NCI-H345 (cell line): ENCODE measurements around the gene GOLGA5.
"Not testable (repeated sequence)": the region's sequence is repeated elsewhere in the genome, so short reads cannot be mapped to it uniquely, and the experiment has no call there.

Source experiments
- DNase-seq: peaks from one replicate; lab custom pipeline; 2025; lab: John Stamatoyannopoulos, UW

GOLGA5 gene

GRCh38 chr14:92793709-92794546 is at the start of gene GOLGA5:
Gene GOLGA5, plus strand, starts transcription at chr14:92794305. Its CDS starts 3,133 bp downstream, at chr14:92797438.
- DNase-seq, result peak; percentile 98

- no peak for DNase-seq
These were observed 46.3 kb upstream of the GOLGA5 start for GRCh38 chr14:92747701-92748258.

DNA sequence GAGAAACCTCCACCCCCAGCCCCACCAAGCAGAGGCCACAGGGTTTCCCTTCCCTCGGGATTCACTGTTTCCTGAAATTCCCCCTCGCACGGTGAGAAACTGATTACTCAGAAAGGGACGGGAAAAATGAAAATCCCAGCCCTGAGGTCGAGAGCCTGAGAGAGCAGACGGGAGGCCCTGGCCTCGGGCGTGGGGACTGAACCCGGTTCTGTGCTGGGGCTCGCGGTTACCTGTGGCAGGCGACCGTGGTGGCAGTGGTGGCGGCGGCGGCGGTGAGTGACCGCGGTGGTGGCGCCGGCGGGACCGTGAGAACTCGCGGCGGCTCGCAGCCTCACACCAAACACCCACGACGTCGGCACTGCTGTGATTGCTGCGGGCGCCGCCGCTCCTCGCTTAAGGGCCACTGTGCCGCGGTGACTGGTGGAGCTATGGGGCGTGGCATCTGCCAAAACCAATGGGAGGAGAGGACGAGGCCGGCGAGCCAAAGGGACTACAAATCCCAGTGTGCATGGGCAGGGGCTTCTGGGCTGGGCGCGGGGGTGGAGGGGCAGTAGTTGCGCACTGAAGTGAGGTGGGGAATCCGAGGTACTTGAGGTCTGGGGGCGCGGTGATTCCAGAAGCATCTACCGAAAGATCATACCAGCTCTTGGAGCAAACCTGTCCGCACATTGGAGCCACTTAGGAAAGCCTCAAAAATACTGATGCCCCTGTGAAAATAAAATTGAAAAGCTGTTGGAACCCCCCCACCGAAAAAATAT is 45.7 kb upstream of the GOLGA5 start, which contains the start of gene LGMN:
TSS of gene LGMN (minus strand) at position 369 of the 758 bp plus-strand sequence. CDS start 15,841 bp downstream, outside the sequence.
- DNase-seq, result peak; percentile 97

GRCh38 chr14:92750222-92750728 is 43.8 kb upstream of the GOLGA5 start:
- DNase-seq, result not testable (repeated sequence)

GRCh38 chr14:92750994-92751400 is 43.1 kb upstream of the GOLGA5 start:
- DNase-seq, result no peak

- no peak for DNase-seq
These were observed 42.3 kb upstream of the GOLGA5 start for GRCh38 chr14:92751819-92752218.

DNA sequence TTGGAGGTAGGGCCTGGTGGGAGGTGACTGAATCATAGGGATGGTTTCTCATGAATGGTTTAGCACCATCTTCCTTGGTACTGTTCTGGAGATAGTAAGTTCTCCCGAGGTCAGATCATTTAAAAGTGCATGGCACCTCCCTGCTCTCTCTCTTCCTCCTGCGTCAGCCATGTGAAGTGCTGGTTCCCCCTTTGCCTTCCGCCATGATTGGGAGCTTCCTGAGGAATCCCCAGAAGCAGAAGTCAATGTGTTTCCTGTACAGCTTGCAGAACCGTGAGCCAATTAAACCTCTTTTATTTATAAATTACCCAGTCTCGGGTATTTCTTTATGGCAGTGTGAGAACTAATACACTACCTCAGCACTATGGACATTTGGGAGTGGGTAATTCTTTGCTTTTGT is 40.9 kb upstream of the GOLGA5 start:
- no peak for DNase-seq

GRCh38 chr14:92754966-92755365 is 39.1 kb upstream of the GOLGA5 start:
- peak; percentile 85 for DNase-seq

GRCh38 chr14:92755495-92755894 is 38.6 kb upstream of the GOLGA5 start:
- no peak for DNase-seq

GRCh38 chr14:92756446-92756845 is 37.7 kb upstream of the GOLGA5 start:
- no peak for DNase-seq

GRCh38 chr14:92759300-92759678 is 34.8 kb upstream of the GOLGA5 start:
- no peak for DNase-seq

DNA sequence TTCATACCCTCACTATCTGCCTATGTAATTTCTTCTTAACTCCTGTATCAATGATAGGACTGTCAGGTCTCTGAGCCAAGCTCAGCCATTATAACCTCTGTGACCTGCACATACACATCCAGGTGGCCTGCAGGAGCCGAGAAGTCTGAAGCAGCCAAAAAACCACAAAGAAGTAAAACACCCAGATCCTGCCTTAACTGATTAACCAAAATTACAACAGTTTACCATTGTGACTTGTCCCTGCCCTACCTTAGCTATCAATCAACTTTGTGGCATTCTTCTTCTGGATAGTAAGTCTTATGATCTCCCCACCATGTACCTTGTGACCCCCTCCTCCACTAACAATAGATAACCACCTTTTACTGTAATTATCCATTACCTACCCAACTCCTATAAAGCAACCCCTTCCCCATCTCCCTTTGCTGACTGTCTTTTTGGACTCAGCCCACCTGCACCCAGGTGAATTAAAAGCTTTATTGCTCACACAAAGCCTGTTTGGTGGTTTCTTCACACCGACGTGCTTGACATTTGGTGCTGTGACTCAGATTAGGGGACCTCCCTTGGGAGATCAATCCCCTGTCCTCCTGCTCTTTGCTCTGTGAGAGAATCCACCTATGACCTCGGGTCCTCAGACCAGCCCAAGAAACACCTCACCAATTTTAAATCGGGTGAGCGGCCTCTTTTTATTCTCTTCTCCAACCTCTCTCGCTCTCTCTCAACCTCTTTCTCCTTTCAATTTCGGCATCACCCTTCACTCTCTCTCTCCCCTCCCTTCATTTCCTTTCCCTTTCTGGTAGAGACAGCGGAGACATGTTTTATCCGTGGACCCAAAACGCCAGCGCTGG is 34.2 kb upstream of the GOLGA5 start:
- DNase-seq, result no peak

GRCh38 chr14:92760524-92760805 is 33.6 kb upstream of the GOLGA5 start:
- no peak for DNase-seq

- DNase-seq, result peak; percentile 48
These were observed 30.2 kb upstream of the GOLGA5 start for GRCh38 chr14:92763666-92764631.

GRCh38 chr14:92768236-92768635 is 25.9 kb upstream of the GOLGA5 start:
- DNase-seq, result not testable (repeated sequence)

- DNase-seq, result no peak
These were observed 25.3 kb upstream of the GOLGA5 start for GRCh38 chr14:92768795-92769194.

GRCh38 chr14:92770484-92770883 is 23.6 kb upstream of the GOLGA5 start:
- DNase-seq, result no peak

GRCh38 chr14:92774572-92774971 is 19.5 kb upstream of the GOLGA5 start:
- DNase-seq, result no peak

GRCh38 chr14:92775292-92775691 is 18.8 kb upstream of the GOLGA5 start:
- DNase-seq, result not testable (repeated sequence)

GRCh38 chr14:92778868-92779565 is 15.1 kb upstream of the GOLGA5 start:
- not testable (repeated sequence) for DNase-seq
